ENCODE data around the gene BRAF.

GRCh38 chr7:140676306-140676705 is 248.4 kb downstream of the BRAF start:
- TF ChIP-seq ZNF2 (tag by site-specific recombination; IDR thresholded peaks at IDR 0.05) (no peak), ZNF423 (tag by site-specific recombination; IDR thresholded peaks at IDR 0.05) (no peak), ZNF280C (tag by site-specific recombination; IDR thresholded peaks at IDR 0.05) (no peak), ZNF701 (tag by site-specific recombination; IDR thresholded peaks at IDR 0.05) (no peak), ZNF112 (tag by site-specific recombination; IDR thresholded peaks at IDR 0.05) (no peak), ZNF24 (tag by site-specific recombination; IDR thresholded peaks at IDR 0.05) (no peak), ZSCAN16 (tag by site-specific recombination; IDR thresholded peaks at IDR 0.05) (no peak), CTCF (tag by site-specific recombination; IDR thresholded peaks at IDR 0.05) (no peak), SALL2 (tag by site-specific recombination; IDR thresholded peaks at IDR 0.05; ENCODE audit: borderline replicate concordance) (no peak), ZIC2 (tag by site-specific recombination; IDR thresholded peaks at IDR 0.05) (no peak), WT1 (tag by site-specific recombination; IDR thresholded peaks at IDR 0.05) (no peak), ZNF621 (tag by site-specific recombination; IDR thresholded peaks at IDR 0.05) (no peak)

All from HEK293 (cell line).